Activated gamma-delta T cell (primary cell): ENCODE results near the gene CINP.
A peak's percentile ranks its signal among the peaks of the same experiment; 100 is the strongest.

Source experiments
- DNase-seq: peaks from one replicate; lab custom pipeline; 2025; lab: John Stamatoyannopoulos, UW
- total RNA-seq, 2 donors: gene quantifications; one replicate each; lab custom pipeline; 2026; lab: John Stamatoyannopoulos, UW

The CINP gene
- 27.5 to 28.8 reads per million in 2 donors for total RNA-seq

DNA sequence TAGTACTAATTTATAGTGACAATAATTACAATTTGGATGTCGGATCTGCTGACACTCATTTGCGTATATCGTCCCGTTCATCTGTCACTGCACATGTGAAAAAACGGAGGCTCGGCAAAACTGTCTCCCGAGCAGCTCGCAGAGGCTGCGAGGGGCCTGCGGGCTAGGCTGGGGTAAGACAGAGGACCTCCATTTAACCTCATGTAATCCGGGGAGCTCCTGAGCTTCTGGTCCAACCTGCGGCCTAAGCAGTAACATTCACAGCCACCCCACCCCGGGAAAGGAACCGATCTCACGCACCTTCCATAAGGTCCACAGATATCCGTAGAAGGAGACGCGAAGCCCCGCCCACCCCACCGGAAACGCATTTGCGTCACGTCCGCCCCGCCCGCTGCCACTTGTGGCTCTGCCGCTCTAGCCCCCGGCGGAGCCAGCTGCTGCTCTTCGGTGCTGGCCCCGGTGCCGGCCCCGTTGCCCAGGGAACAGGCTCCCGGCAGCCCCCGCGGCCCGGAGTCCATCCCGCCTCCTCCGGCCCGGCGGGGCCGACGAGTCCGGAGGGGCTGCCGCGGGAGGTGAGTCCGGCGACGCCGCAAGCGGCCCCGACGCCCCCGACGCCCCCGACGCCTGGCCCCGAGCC is at the start of gene CINP, which contains the start of gene TECPR2:
Gene CINP, minus strand, starts transcription at position 346 of the 637 bp plus-strand sequence. Its CDS starts 39 bp downstream, at position 307.
Gene TECPR2, plus strand, starts transcription at position 397 of the 637 bp plus-strand sequence. CDS start 13,781 bp downstream, outside the sequence.
- DNase-seq = peak; percentile 96

DNA sequence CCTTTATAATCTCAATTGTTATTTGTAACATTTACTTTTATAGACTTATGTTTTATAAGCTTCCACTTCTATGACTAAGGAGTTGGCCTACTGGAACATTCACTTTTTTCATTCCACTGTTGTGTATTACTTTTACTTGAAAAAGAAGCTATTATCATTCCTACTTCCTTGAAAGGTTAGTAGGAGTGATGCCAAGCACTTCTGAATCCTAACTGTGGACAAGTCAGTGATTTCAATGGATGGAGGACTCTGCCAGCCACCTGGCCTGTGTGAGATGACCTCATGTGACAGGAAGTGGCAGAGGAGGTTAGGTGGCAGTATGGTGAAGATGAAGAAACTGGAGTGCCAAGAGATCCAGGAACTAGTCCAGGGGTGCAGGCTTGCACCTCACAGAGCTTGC is 46.0 kb upstream of the CINP start:
- no peak for DNase-seq

DNA sequence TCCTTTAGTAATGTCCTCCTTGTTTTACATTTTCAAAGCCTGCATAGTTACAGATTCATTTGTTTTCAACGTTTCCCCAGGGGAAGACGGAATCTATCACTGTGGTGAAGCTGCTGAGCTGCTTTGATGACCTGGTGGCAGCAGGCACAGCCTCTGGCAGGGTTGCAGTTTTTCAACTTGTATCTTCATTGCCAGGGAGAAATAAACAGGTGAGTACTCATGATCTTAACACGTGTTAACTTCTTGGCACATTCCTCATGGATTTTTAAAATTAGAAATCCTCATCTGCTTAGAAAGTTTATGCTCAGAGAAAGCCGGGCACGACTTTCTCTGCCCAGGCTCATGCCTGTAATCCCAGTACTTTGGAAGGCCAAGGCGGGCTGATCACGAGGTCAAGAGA is 44.6 kb upstream of the CINP start:
- no peak for DNase-seq

DNA sequence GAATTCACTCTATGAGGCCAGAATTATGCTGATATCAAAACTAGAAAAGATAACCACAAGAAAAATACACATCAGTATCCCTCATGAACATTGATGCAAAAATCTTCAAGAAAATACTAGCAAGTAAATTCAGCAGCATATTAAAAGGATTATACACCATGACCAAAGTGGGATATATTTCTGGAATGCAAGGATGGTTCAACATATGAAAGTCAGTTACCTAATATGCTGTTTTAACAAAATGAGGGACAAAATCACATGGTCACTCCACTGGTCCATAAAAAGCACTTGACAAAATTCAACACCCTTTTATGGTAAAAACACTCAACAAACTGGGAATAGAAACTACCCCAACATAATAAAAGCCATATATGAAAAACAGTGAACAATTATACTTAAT is 40.3 kb upstream of the CINP start:
- DNase-seq = no peak

DNA sequence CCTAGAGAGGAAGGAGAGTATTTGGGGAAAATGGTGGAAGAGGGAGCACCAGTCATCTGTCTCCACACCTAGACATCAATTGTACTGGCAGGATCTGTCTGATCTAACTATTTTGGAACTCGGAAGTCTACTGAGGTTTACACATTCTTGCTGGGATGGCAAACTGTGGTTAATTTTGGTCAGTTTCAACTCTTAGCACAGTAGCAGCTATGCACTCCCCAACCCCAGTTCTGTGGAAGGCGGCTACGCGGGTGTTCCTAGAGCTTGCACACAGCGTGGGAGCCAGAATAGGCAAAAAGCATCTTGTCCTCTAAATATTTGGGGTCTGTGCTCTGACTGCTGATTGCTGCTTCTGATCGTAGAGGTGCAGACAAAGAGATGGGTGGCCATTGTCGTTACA is 33.8 kb upstream of the CINP start:
- no peak for DNase-seq

DNA sequence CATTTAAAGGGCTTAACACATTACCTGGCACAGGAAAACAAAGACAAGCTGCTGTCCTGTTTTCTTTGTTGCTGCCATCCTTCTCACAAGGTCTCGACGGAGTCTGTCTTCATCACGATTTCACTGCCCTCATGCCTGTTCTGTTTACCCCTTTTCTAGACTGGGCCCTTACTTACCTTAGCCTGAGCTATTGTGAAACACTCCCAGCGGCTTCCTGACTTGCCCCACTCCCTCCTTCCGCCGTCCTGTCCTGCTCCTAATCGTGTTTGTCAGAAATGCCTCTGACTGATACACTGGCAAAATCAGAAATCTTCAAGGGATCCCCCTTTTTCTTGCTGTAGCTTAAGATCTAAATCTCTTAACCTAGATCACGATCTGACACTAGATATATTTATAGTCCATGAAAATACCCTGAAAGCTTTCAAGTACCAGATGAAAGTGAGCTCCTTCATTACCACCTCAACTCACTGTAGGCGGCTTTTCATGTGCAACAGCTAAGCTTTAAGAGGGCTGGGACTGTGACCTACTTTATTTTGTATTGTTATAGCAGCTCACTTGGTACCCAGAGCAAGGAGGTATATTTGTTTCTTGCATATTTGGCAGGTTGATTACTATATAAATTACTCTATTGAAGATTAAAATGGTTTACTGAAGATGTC is 32.2 kb upstream of the CINP start:
- DNase-seq = no peak

DNA sequence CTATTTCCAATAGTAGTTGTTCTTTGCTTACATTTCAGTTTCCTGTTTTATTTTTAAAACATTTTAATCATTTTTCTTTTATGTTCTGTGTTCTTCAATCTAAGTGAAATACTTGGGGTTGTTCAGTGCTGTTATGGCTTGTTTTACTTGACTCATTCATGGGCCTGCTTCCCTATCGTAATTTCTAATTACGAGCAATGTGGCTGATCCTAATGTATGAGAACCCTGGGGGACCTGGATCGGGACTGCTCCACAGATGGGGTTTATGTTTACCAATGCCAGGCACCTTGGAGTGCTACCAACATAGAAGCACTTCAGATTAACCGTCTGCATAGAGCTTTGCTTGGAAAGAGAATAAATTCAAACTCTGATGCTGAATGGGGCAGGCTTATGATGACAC is 29.8 kb upstream of the CINP start:
- no peak for DNase-seq

DNA sequence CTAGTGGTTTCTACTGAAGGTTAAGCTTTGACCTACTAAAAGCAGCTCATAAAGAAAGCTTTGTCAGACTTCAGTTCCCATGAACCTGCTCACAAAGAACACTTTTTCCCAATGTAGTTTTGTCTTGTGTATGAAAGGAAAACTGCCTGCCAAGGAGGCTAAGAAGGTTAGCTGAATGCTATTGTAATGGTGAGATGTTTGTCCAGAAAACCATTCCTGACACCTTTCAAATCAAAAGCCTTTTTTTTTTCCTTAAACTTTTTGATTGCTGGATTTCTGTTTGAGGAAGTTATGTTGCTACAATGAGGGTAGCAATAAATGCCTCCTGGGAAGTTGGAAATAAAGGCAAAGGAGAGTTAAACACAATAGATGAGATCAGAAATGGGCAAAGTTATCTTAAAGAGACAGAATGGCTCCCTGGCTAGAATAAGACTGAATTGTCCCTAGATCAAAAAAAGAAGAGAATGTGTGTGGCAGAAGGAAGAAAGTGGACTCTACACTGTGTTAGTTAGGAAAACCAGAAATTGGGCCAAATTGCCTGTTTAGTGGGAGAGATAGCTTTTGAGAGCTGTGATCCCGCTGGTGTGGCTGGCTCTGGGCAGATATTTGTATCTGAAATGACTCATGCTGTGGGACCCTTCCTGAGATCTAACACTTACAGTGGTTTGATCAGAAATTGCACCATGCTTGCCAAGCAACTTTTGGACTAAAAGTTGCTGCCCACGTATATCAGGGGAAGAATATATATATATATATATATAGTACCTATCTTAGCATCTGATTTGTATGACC is 27.6 kb upstream of the CINP start:
- no peak for DNase-seq

DNA sequence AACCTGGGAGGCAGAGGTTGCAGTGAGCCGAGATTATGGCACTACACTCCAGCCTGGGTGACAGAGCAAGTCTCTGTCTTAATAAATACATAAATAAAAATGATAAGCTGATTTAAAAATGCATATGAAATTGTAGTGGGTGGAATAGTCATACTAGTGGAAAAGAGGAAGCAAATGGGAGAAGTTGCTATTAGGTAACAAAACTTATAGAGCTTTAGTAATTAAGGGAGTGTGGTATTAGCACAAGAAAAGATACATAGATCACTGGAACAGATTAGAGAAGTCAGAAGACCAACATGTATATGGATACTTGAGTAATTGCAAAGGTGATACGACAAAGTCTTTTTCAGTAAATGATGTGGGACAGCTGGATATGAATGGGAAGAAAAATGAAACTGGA is 26.6 kb upstream of the CINP start:
- no peak for DNase-seq

DNA sequence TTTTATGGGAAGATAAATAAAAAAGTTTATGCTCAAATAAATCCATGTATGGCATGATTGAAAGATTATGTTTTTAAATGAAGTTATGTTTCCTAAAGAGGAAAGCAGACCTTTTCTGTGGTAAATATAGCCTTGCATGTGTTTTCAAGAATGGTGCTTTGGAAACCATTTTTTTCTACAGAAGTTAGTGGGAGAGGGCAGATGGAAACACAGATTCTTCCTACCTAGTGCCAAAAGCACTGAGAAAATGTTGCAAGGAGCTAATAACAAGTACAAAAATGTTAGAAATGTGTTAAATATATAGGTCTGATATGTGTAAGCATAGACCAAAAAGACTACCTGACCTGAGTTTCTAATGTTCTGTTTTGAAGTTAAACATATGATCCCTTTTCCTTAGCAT is 24.4 kb upstream of the CINP start:
- no peak for DNase-seq

DNA sequence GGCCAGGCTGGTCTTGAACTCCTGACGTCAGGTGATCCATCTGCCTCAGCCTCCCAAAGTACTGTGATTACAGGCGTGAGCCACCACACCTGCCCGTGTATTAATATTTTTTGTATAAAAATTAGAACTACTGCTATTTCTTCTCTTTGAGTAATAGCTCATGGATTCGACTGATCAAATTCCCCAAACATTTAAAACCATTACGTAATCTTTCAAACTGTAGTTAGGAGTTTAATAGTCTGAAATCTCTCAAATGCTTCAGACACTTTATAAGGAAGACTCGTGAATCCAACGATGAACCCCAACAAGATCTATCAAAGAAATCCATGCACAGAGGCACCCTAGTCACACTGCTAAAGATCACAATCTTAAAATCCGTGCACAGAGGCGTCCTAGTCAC is 16.1 kb upstream of the CINP start:
- no peak for DNase-seq

DNA sequence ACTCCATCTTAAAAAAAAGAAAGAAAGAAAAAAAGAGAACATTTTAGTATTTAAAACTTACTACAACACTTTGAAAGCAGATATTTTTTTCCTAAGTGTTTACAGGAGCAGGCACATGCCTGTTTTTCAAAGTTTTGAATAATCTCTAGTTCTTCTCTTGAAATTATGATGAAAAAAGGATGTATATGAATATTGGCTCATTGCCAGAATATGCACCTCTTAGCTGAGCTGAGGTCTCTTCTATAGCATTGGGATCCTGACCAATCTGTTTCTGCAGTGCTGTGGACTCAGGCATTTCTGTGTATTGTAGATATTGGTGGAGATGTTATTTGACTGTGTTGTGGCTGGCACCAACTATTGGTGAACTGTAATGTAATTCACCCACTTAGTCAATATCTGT is 15.0 kb upstream of the CINP start:
- no peak for DNase-seq

DNA sequence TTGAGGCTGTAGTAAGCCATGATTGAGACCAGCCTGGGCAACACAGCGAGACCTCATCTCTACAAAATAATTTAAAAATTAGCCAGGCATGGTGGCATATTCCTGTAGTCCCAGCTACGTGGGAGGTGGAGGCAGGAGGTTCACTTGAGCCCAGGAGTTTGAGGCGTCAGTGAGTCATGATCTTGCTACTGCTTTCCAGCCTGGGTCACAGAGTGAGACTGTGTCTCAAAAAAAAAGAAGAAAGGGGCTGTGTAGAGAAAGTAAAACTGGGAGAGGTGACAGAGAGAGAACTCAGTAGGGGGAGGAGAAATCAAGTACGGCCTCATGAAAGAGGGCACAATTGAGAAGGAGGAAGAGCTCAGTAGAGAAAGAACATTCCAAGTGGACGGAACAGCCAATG is 12.4 kb upstream of the CINP start:
- DNase-seq = no peak

DNA sequence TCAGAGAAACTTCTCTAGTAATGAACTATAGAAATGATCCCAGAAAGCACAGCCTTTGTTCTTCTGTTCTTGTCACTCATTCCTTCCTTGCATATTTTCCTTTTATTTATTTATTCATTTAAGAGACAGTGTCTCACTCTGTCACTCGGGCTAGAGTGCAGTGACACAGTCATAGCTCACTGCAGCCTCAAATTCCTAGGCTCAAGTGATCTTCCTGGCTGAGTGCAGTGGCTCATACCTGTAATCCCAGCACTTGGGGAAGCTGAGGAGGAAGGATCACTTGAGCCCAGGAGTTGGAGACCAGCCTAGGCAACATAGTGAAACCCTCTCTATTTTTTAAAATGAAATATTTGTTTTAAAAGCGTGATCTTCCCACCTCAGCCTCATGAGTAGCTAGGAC is 11.6 kb upstream of the CINP start:
- DNase-seq = no peak

DNA sequence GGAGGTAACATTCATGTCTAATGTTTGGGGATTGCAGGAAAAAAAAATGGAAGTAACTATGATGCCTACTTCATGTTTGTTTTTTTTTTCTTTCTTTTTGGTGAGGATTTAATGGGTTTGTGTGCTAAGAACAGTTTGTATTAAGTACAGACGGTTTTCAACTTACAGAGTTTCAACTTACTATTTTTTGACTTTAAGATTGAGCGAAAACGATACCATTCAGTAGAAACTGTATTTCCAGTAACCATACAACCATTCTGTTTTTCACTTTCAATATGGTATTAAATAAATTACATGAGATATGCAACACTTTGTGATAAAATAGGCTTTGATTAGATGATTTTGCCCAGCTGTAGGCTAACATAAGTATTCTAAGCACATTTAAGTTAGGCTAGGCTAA is 10.4 kb upstream of the CINP start:
- no peak for DNase-seq

DNA sequence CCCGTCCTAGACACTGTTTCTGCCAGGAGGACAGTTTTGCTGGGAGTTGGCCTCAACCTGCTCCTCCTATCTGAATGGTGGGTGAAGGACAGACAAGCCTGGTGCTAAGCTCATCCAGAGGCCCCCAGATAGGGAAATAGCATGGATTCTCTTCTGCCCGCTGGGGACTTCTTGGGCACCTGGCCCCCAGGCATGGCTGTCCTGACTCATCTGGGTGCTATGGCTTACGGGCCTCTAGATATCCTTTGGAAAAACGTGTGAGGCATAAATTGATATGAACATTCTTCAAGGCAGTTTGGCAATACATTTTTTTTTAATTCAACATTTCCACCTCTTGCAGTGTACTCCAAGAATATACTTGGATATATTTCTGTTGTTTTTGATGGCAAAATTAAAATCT is 8.7 kb upstream of the CINP start:
- no peak for DNase-seq

DNA sequence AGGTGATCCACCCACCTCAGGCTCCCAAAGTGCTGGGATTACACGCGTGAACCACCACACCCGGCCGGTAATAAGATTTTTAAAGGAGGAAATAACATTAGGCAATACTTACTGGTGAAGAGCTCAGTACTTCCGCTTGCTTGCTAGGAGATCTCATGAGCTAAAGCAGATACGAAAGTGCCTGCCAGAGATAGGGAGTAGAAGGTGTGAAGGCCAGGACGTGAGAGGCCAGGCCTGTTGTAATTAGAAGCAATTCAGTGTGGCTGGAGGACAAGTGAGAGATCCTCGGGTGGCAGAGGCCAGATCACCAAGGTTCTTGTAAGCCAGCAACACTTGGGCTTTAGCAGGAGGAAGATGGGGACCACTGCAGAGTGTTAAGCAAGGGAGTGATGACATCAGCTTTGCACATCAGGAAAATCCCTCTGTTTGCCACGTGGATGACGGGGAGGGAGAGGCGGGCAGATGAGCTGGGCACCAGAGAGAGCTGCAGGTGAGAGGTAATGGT is 7.7 kb upstream of the CINP start:
- no peak for DNase-seq

DNA sequence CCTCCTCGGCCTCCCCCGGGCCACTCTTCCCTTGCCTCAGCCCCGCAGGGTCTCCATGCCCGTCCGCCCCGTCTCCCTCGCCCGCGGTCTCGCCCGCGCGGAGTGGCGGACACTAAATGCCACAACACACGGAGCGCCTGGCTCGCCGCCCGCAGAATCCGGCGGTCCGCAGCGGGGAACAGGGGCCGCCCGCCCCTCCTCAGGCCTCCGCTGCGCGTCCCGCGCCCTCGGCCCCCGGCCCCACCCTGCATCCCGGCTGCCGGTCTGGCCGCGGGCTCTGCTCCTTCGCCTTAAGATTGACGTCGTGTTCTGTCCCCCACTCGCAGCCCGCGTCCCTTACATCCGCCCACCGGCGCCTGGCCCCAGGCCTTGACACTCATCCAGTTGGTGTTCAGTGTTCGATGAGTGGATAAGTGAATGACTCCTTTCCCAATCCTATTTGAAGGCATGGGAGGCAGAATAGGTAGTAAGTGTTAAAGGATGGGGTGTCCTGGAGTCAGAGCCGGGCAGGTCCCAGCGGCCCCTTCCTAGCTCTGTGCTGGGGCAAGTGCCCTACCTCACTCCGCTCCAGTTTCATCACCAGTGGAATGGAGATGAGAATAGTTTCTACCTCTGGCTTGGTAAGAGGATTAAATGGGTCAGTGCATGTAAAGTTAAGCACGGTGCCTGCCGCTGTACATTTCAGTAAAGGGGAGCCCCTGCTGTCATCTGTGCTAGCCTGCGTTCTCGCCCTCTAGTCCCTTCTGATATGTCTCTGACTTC is 673 bp upstream of the CINP start:
- no peak for DNase-seq

DNA sequence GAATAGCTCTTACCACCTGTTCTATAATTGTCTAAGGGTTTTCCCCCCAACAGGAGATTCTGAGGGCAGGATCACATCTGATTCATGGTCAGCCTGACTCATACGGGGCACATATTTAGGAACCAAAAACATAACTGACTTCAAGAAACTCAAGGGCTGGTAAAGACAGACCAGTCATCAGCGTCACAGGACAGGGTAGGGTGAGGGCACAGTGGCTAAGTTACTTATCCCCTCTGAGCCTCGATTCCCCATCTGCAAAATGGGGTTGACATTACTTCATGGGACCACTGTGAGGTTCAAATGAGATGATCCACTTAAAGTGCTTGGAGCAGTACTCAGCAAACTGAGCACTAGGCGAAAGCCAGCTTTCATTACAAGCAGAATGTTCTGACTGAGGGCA is 606 bp downstream of the CINP start:
- no peak for DNase-seq

DNA sequence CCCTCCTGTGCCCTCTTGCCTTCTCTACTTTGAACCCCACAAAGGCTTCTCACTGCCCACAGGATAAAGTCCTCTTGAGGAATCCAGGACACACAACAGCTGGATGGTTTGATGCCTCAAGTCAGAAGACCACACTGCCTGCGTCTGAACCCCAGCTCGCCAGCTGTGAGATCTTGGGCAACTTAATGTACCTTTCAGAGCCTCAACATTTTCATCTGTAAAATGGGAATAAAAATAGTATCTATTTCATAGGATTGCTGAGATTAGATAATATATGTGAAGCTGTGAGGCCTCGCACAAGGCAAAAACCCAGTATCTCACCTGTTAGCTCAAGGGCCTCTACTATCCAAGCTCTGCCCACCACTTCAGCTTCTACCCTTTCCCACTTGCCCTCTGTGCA is 2.3 kb downstream of the CINP start:
- DNase-seq = no peak

DNA sequence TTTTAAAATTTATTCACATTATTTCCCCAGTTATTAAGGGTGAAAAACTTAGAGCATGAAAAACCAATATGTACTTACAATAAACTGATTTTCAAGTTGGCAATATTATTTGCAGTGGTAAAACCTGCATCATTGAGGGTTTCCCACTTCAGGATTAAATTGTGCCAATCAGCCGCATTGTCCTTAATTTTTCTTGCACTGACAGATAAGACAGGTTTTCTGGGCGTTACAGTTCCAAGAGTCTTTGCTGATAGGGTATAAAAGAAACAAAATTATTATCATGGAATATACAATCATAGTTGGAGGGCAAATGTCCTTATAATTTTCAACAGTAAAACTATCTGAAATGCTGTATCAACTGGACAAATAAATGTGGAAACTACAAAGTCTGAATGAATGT is 3.3 kb downstream of the CINP start:
- no peak for DNase-seq

DNA sequence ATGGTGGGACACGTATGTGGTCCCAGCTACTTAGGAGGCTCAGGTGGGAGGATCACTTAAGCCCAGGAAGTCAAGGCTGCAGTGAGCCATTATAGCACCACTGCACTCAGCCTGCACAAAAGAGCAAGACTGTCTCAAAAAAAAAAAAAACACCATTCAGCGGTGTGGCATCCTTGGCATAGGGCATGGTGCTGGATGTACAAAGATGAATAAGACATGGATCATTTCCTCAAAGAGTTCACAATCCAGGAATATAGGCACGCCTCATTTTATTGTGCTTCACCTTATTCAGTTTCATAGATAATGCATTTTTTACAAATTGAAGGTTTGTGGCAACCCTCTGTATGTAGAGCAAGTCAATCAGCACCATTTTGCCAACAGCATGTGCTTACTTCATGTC is 6.4 kb downstream of the CINP start:
- no peak for DNase-seq
